Endodermal cell (in vitro differentiated cells): ENCODE data around the gene SPACA7. TPM values are rescaled to one million over a fixed set of nuclear protein-coding genes. Genes with fewer than 3 reads are reported as not detected.

Experiments
- DNase-seq: peaks from one replicate; pipeline ENCODE4 v3.0.0-alpha.2; 2017
- H3K27ac ChIP-seq: 2 replicates; pipeline ENCODE4 v1.5.1; 2013; ENCODE audit warnings: mild to moderate bottlenecking, low read depth, low read length, moderate library complexity
- H3K27me3 ChIP-seq: 2 replicates; pipeline ENCODE4 v1.6.1; 2013; ENCODE audit warnings: mild to moderate bottlenecking, low read length, moderate library complexity; ENCODE audit not compliant: insufficient read depth, control insufficient read depth, poor library complexity, severe bottlenecking
- H3K36me3 ChIP-seq: 2 replicates; pipeline ENCODE4 v1.7.0; 2013; ENCODE audit warnings: mild to moderate bottlenecking, low read length, moderate library complexity; ENCODE audit not compliant: control insufficient read depth, insufficient read depth
- H3K4me1 ChIP-seq: one replicate; pipeline ENCODE4 v1.7.0; 2013; ENCODE audit warnings: low read length; ENCODE audit not compliant: control insufficient read depth, insufficient read depth
- H3K4me3 ChIP-seq: 2 replicates; pipeline ENCODE4 v1.5.1; 2013; ENCODE audit warnings: mild to moderate bottlenecking, low read length, moderate library complexity
- H3K9ac ChIP-seq: 2 replicates; pipeline ENCODE4 v1.6.1; 2013; ENCODE audit warnings: mild to moderate bottlenecking, low read length, moderate library complexity; ENCODE audit not compliant: poor library complexity, severe bottlenecking; ENCODE audit errors: extremely low read depth
- H3K9me3 ChIP-seq: 2 replicates; pipeline ENCODE4 v1.6.1; 2013; ENCODE audit warnings: mild to moderate bottlenecking, low read length, moderate library complexity; ENCODE audit not compliant: control insufficient read depth
- H3K27ac Mint-ChIP-seq: 2 replicates; pipeline ENCODE4 v1.8.0; 2020; ENCODE audit warnings: mixed read lengths
- H3K27me3 Mint-ChIP-seq: 2 replicates; pipeline ENCODE4 v1.8.0; 2021; ENCODE audit warnings: mild to moderate bottlenecking, mixed read lengths; ENCODE audit not compliant: insufficient read depth
- H3K36me3 Mint-ChIP-seq: 2 replicates; pipeline ENCODE4 v1.8.0; 2020; ENCODE audit warnings: low read depth, mixed read lengths
- H3K4me1 Mint-ChIP-seq: 2 replicates; pipeline ENCODE4 v1.8.0; 2020; ENCODE audit warnings: mixed read lengths
- H3K4me3 Mint-ChIP-seq: 2 replicates; pipeline ENCODE4 v1.8.0; 2020; ENCODE audit warnings: mild to moderate bottlenecking, moderate library complexity, mixed read lengths
- H3K9me3 Mint-ChIP-seq: 2 replicates; pipeline ENCODE4 v1.8.0; 2020; ENCODE audit warnings: mild to moderate bottlenecking, mixed read lengths
- CTCF ChIP-seq: fragments of 200-600 bp; sonication (generic); conservative IDR thresholded peaks from 2 replicates; pipeline ENCODE4 v1.5.0; 2021; ENCODE audit warnings: antibody characterized with exemption, mild to moderate bottlenecking
- WGBS, 2 experiments: methylation state at CpG; one replicate each; pipeline versions ENCODE4 v1.1.5 to v1.1.7; 2013; ENCODE audit warnings: missing lambda C conversion rate in 2 of 2, mixed read lengths in 1 of 2; ENCODE audit not compliant: insufficient coverage in 1 of 2, insufficient read length in 1 of 2; 5-methylcytosine and 5-hydroxymethylcytosine counted together
- total RNA-seq, 2 donors: library from RNA; stranded (reverse); fragmentation: NEBNext Ultra II Directional in 1 of 2; extraction: Animal tissue kit (Norgen Biotek cat#: 25700) in 1 of 2; gene quantifications; 2 replicates in 1 of 2; 3 replicates in 1 of 2; pipeline ENCODE4 v1.2.1, GENCODE V29; 2021

The SPACA7 gene
- total RNA-seq, 2 donors from 2014 or later = not detected

- no peaks in the 10 kb centered on the region for H3K4me1 Mint-ChIP-seq
- no peak overlapping the region for H3K27ac Mint-ChIP-seq
- WGBS, 2 experiments = 92 to 94% methylated on average over 27 to 35 of the region's 35 CpGs
- DNase-seq = no peak
- Histone ChIP-seq H3K9me3 (peaks cover 6% of the 10 kb centered on the region), H3K4me3 (no peak overlapping the region), H3K27me3 (no peaks in the 10 kb centered on the region), H3K4me1 (no peaks in the 10 kb centered on the region), H3K27ac (no peak overlapping the region), H3K36me3 (no peaks in the 10 kb centered on the region), H3K9ac (no peak overlapping the region)
- H3K9me3 Mint-ChIP-seq = peaks cover 4% of the 10 kb centered on the region
- H3K4me3 Mint-ChIP-seq = no peak overlapping the region
- no peaks in the 10 kb centered on the region for H3K36me3 Mint-ChIP-seq
- peaks cover 2% of the 10 kb centered on the region for H3K27me3 Mint-ChIP-seq
- no peak for TF ChIP-seq CTCF
Observed at GRCh38 chr13:112465251-112466131, 89.3 kb downstream of the SPACA7 start.

- TF ChIP-seq CTCF = no peak
Observed at GRCh38 chr13:112466132-112467058, 90.2 kb downstream of the SPACA7 start.

GRCh38 chr13:112467236-112467635, 91.1 kb downstream of the SPACA7 start:
- H3K9me3 Mint-ChIP-seq = peaks cover 4% of the 10 kb centered on the region
- no peak for DNase-seq
- no peak overlapping the region for H3K4me3 ChIP-seq
- no peaks in the 10 kb centered on the region for H3K36me3 Mint-ChIP-seq
- peaks cover 3% of the 10 kb centered on the region for H3K9me3 ChIP-seq
- H3K4me1 Mint-ChIP-seq = no peaks in the 10 kb centered on the region
- H3K4me3 Mint-ChIP-seq = no peak overlapping the region
- H3K27ac ChIP-seq = no peak overlapping the region
- H3K27me3 Mint-ChIP-seq = peaks cover 2% of the 10 kb centered on the region
- H3K4me1 ChIP-seq = no peaks in the 10 kb centered on the region
- no peaks in the 10 kb centered on the region for H3K36me3 ChIP-seq
- TF ChIP-seq CTCF = no peak
- H3K9ac ChIP-seq = no peak overlapping the region
- WGBS, 2 experiments = 91 to 95% methylated on average over 13 to 19 of the region's 19 CpGs
- H3K27ac Mint-ChIP-seq = no peak overlapping the region
- H3K27me3 ChIP-seq = no peaks in the 10 kb centered on the region

More at GRCh38 chr13:112466132-112467058, 90.2 kb downstream of the SPACA7 start:
- Mint-ChIP-seq H3K4me1 (no peaks in the 10 kb centered on the region), H3K4me3 (no peak overlapping the region), H3K36me3 (no peaks in the 10 kb centered on the region), H3K27me3 (peaks cover 2% of the 10 kb centered on the region), H3K27ac (no peak overlapping the region), H3K9me3 (peaks cover 4% of the 10 kb centered on the region)
- no peaks in the 10 kb centered on the region for H3K4me1 ChIP-seq
- DNase-seq = no peak
- no peak overlapping the region for H3K27ac ChIP-seq
- H3K9ac ChIP-seq = no peak overlapping the region
- no peak overlapping the region for H3K4me3 ChIP-seq
- WGBS, 2 experiments = 89 to 93% methylated on average over 18 to 40 of the region's 40 CpGs
- H3K27me3 ChIP-seq = no peaks in the 10 kb centered on the region
- no peaks in the 10 kb centered on the region for H3K36me3 ChIP-seq
- peaks cover 6% of the 10 kb centered on the region for H3K9me3 ChIP-seq
